H9 (cell line): ENCODE results near the gene AMBN. TPM values are rescaled to one million over a fixed set of nuclear protein-coding genes. Genes with fewer than 3 reads are reported as not detected.

ENCODE experiments used
- DNase-seq: peaks from one replicate; pipeline ENCODE4 v3.0.0-alpha.2; 2017
- H2AFZ ChIP-seq: one replicate; pipeline ENCODE4 v1.6.1; 2013; ENCODE audit warnings: mild to moderate bottlenecking, low read length, control low read depth, moderate library complexity
- H2AK5ac ChIP-seq: 2 replicates; pipeline ENCODE4 v1.6.1; 2013; ENCODE audit warnings: low read length, control low read depth, mixed read lengths; ENCODE audit not compliant: insufficient read length
- H2BK120ac ChIP-seq: one replicate; pipeline ENCODE4 v1.6.1; 2013; ENCODE audit warnings: low read depth, mild to moderate bottlenecking, low read length, control low read depth, inconsistent platforms; ENCODE audit not compliant: poor library complexity, severe bottlenecking
- H2BK12ac ChIP-seq: 2 replicates; pipeline ENCODE4 v1.6.1; 2013; ENCODE audit warnings: low read length, control low read depth, mixed read lengths, low read depth; ENCODE audit not compliant: insufficient read length
- H2BK15ac ChIP-seq: 2 replicates; pipeline ENCODE4 v1.6.1; 2013; ENCODE audit warnings: low read depth, low read length, control low read depth
- H2BK20ac ChIP-seq: one replicate; pipeline ENCODE4 v1.6.1; 2013; ENCODE audit warnings: low read depth, mild to moderate bottlenecking, low read length, control low read depth, inconsistent platforms; ENCODE audit not compliant: poor library complexity, severe bottlenecking
- H2BK5ac ChIP-seq: 2 replicates; pipeline ENCODE4 v1.6.1; 2013; ENCODE audit warnings: low read length, control low read depth, mixed read lengths; ENCODE audit not compliant: insufficient read length
- H3K14ac ChIP-seq: 2 replicates; pipeline ENCODE4 v1.6.1; 2013; ENCODE audit warnings: low read length, control low read depth; ENCODE audit not compliant: insufficient read depth
- H3K18ac ChIP-seq: 2 replicates; pipeline ENCODE4 v1.6.1; 2013; ENCODE audit warnings: low read depth, mild to moderate bottlenecking, mixed read lengths, low read length, control low read depth; ENCODE audit not compliant: insufficient read length
- H3K23ac ChIP-seq: 2 replicates; pipeline ENCODE4 v1.6.1; 2013; ENCODE audit warnings: low read length, control low read depth, mixed read lengths, low read depth; ENCODE audit not compliant: insufficient read length
- H3K23me2 ChIP-seq: 2 replicates; pipeline ENCODE4 v1.6.1; 2013; ENCODE audit warnings: low read depth, mild to moderate bottlenecking, mixed read lengths, low read length, control low read depth; ENCODE audit not compliant: insufficient read length, poor library complexity, severe bottlenecking
- H3K27ac ChIP-seq: 2 replicates; pipeline ENCODE4 v1.5.1; 2013; ENCODE audit warnings: low read length, control low read depth, mixed read lengths, low read depth; ENCODE audit not compliant: insufficient read length
- H3K27me3 ChIP-seq: 2 replicates; pipeline ENCODE4 v1.6.1; 2013; ENCODE audit warnings: low read length, control low read depth, inconsistent platforms; ENCODE audit not compliant: insufficient read depth
- H3K4ac ChIP-seq: 2 replicates; pipeline ENCODE4 v1.6.1; 2013; ENCODE audit warnings: low read depth, mild to moderate bottlenecking, control low read depth, inconsistent platforms, low read length, moderate library complexity
- H3K4me1 ChIP-seq: 2 replicates; pipeline ENCODE4 v1.6.1; 2013; ENCODE audit warnings: low read length, control low read depth, inconsistent platforms; ENCODE audit not compliant: insufficient read depth
- H3K4me2 ChIP-seq: 2 replicates; pipeline ENCODE4 v1.6.1; 2013; ENCODE audit warnings: low read length, control low read depth, mixed read lengths; ENCODE audit not compliant: insufficient read length, insufficient read depth
- H3K56ac ChIP-seq: 2 replicates; pipeline ENCODE4 v1.6.1; 2013; ENCODE audit warnings: low read depth, mild to moderate bottlenecking, mixed read lengths, low read length, control low read depth; ENCODE audit not compliant: insufficient read length
- H3K79me1 ChIP-seq: 2 replicates; pipeline ENCODE4 v1.6.1; 2013; ENCODE audit warnings: low read depth, mild to moderate bottlenecking, moderate library complexity, low read length, control low read depth, inconsistent platforms; ENCODE audit not compliant: insufficient read depth, poor library complexity, severe bottlenecking
- H3K79me2 ChIP-seq: 2 replicates; pipeline ENCODE4 v1.6.1; 2013; ENCODE audit warnings: low read length, control low read depth, inconsistent platforms; ENCODE audit not compliant: insufficient read depth
- H3K9ac ChIP-seq: 2 replicates; pipeline ENCODE4 v1.6.1; 2013; ENCODE audit warnings: low read length, control low read depth, mixed read lengths; ENCODE audit not compliant: insufficient read length; ENCODE audit errors: extremely low read depth
- H3K9me3 ChIP-seq: one replicate; pipeline ENCODE4 v1.6.1; 2013; ENCODE audit warnings: low read depth, low read length, inconsistent platforms; ENCODE audit not compliant: control insufficient read depth
- H3T11ph ChIP-seq: one replicate; pipeline ENCODE4 v1.6.1; 2013; ENCODE audit warnings: mild to moderate bottlenecking, low read length, control low read depth, inconsistent platforms
- H4K20me1 ChIP-seq: one replicate; pipeline ENCODE4 v1.6.1; 2013; ENCODE audit not compliant: control insufficient read depth, insufficient read length, insufficient read depth
- H4K5ac ChIP-seq: 2 replicates; pipeline ENCODE4 v1.6.1; 2013; ENCODE audit warnings: low read depth, mild to moderate bottlenecking, mixed read lengths, low read length, control low read depth; ENCODE audit not compliant: insufficient read length
- H4K8ac ChIP-seq: replicated peaks from 2 replicates; pipeline ENCODE4 v1.6.1; 2013; ENCODE audit warnings: low read length, control low read depth, mixed read lengths, low read depth; ENCODE audit not compliant: insufficient read length
- H4K91ac ChIP-seq: 2 replicates; pipeline ENCODE4 v1.6.1; 2013; ENCODE audit warnings: low read depth, mild to moderate bottlenecking, moderate library complexity, mixed read lengths, low read length, control low read depth; ENCODE audit not compliant: insufficient read length
- H3K27ac Mint-ChIP-seq, 3 experiments: 2 replicates in 2 of 3; 3 replicates in 1 of 3; pipeline ENCODE4 v1.8.0; 2020 to 2021; ENCODE audit warnings: mixed read lengths in 3 of 3, mild to moderate bottlenecking in 1 of 3, moderate library complexity in 1 of 3
- H3K27me3 Mint-ChIP-seq: 2 replicates; pipeline ENCODE4 v1.8.0; 2021; ENCODE audit warnings: low read depth, mild to moderate bottlenecking, moderate library complexity, mixed read lengths
- H3K36me3 Mint-ChIP-seq, 3 experiments: 2 replicates in 2 of 3; 3 replicates in 1 of 3; pipeline ENCODE4 v1.8.0; 2020 to 2021; ENCODE audit warnings: low read depth in 3 of 3, mixed read lengths in 3 of 3; ENCODE audit not compliant: insufficient read depth in 1 of 3
- H3K4me1 Mint-ChIP-seq, 2 experiments: 2 replicates each; pipeline ENCODE4 v1.8.0; 2020; ENCODE audit warnings: mixed read lengths in 2 of 2
- H3K4me3 Mint-ChIP-seq, 2 experiments: 2 replicates in 1 of 2; 3 replicates in 1 of 2; pipeline ENCODE4 v1.8.0; 2020 to 2021; ENCODE audit warnings: mild to moderate bottlenecking in 2 of 2, mixed read lengths in 2 of 2, moderate library complexity in 1 of 2
- H3K9me3 Mint-ChIP-seq, 2 experiments: 2 replicates in 1 of 2; 3 replicates in 1 of 2; pipeline ENCODE4 v1.8.0; 2020; ENCODE audit warnings: mild to moderate bottlenecking in 2 of 2, mixed read lengths in 2 of 2, moderate library complexity in 1 of 2
- WGBS: extraction: QIAGEN DNeasy Blood & Tissue Kit; methylation state at CpG from one replicate; pipeline ENCODE4 v1.1.7; 2013; ENCODE audit warnings: missing lambda C conversion rate, low lambda C conversion rate, mixed read lengths; ENCODE audit not compliant: insufficient read length; ENCODE audit errors: extremely low coverage; 5-methylcytosine and 5-hydroxymethylcytosine counted together
- total RNA-seq: library from RNA; stranded (reverse); gene quantifications from 2 replicates; pipeline ENCODE4 v1.2.1, GENCODE V29; 2021
- TF ChIP-seq, protein P1 (sequence below): fragments of 200-600 bp; sonication (generic); conservative IDR thresholded peaks from 3 replicates; pipeline ENCODE4 v1.8.0; 2021; ENCODE audit warnings: antibody characterized with exemption, mild to moderate bottlenecking

The AMBN gene
- total RNA-seq, 1 experiment from 2014 or later = not detected

DNA sequence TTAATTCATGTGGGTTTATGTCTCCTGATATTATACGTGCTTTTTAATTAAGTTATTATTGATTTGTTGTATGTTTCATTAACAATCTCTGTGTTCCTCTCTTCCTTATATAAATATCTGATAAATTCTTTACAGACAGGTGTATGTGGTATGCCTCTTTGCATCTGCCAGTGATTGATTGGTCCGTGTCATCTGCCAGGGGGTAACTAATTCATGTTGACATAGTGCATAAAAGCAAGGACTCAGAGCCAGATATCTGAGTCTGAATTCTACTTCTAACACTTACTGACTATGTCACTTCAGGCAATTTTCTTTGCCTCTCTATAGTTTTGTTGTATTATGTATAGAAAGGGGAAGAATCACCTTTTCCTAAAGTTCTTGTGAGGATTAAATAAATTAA is 5.2 kb upstream of the AMBN start:
- DNase-seq = no peak
- Mint-ChIP-seq H3K27ac (no peak overlapping the region), H3K9me3 (no peaks in the 10 kb centered on the region), H3K4me1 (no peaks in the 10 kb centered on the region), H3K36me3 (no peaks in the 10 kb centered on the region), H3K4me3 (no peak overlapping the region), H3K27me3 (no peaks in the 10 kb centered on the region)
- H3T11ph ChIP-seq = no peak overlapping the region
- H3K79me1 ChIP-seq = no peaks in the 10 kb centered on the region
- no peak overlapping the region for H3K23ac ChIP-seq
- no peaks in the 10 kb centered on the region for H3K79me2 ChIP-seq
- no peak overlapping the region for H2BK5ac ChIP-seq
- H3K9ac ChIP-seq = no peak overlapping the region
- H4K91ac ChIP-seq = no peak overlapping the region
- no peak overlapping the region for H4K8ac ChIP-seq
- WGBS = no CpG with 5 or more reads among the region's 2 CpGs
- no peaks in the 10 kb centered on the region for H3K23me2 ChIP-seq
- H3K4ac ChIP-seq = no peak overlapping the region
- no peak overlapping the region for H3K18ac ChIP-seq
- H3K4me2 ChIP-seq = no peak overlapping the region
- no peak overlapping the region for H2BK12ac ChIP-seq
- no peak overlapping the region for H4K5ac ChIP-seq
- H2BK20ac ChIP-seq = no peak overlapping the region
- no peaks in the 10 kb centered on the region for H3K4me1 ChIP-seq
- H2BK15ac ChIP-seq = no peak overlapping the region
- H2AFZ ChIP-seq = no peak overlapping the region
- no peak overlapping the region for H3K56ac ChIP-seq
- H3K27ac ChIP-seq = no peak overlapping the region
- H4K20me1 ChIP-seq = no peaks in the 10 kb centered on the region
- TF ChIP-seq, protein P1, sequence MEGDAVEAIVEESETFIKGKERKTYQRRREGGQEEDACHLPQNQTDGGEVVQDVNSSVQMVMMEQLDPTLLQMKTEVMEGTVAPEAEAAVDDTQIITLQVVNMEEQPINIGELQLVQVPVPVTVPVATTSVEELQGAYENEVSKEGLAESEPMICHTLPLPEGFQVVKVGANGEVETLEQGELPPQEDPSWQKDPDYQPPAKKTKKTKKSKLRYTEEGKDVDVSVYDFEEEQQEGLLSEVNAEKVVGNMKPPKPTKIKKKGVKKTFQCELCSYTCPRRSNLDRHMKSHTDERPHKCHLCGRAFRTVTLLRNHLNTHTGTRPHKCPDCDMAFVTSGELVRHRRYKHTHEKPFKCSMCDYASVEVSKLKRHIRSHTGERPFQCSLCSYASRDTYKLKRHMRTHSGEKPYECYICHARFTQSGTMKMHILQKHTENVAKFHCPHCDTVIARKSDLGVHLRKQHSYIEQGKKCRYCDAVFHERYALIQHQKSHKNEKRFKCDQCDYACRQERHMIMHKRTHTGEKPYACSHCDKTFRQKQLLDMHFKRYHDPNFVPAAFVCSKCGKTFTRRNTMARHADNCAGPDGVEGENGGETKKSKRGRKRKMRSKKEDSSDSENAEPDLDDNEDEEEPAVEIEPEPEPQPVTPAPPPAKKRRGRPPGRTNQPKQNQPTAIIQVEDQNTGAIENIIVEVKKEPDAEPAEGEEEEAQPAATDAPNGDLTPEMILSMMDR = no peak
- no peak overlapping the region for H2AK5ac ChIP-seq
- H3K27me3 ChIP-seq = no peaks in the 10 kb centered on the region
- H2BK120ac ChIP-seq = no peak overlapping the region
- H3K9me3 ChIP-seq = no peaks in the 10 kb centered on the region
- no peak overlapping the region for H3K14ac ChIP-seq
